Measurements from ENCODE around the gene GID4. TPM values are rescaled to one million over a fixed set of nuclear protein-coding genes. Genes with fewer than 3 reads are reported as not detected.

The GID4 gene
- polyA plus RNA-seq, 3 donors: 4.1 to 6.0 (median 4.4) TPM

DNA sequence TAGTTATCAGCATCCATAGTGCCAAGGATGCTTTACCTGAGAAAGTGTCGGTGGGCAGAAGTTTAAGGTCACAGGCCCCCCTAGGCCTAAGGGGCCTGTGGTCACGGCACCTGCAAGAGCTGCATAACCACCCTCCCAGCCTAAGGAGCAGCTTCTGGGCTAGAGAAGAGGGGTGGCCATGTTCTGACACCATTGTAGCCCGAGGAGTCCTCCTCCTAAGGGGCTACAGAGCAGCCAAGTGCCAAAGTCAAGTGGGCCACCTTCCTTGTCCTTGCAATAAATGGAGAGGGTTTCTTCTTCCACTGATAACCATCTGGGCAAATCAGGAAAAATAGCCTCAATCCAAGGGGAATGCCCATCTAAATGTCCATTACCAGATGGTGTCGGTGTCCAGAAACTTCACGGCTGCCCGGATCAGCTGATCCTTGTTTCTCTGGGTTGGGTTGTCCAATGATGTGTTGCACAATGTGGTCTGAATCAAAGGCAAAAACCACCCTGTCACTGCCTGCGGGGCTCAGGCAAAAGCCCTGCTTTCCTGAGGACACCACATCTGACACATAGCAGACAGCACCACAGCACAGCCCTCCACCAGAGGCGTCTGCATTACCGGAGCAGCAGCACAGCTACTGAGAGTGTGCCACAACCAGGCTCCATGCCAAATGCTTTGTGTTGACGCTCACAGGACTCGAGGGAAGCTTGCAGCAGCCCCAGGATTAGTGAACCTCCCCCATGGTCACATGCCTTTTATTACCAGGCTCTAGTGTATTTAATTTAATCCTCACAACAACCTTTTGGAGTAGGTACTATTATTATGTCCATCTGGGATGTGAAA lies 13.0 kb upstream of the GID4 start:
- Mint-ChIP-seq H3K4me3 (peak overlapping the region in 1 of 2 donors; percentile 35), H3K9me3 (no peaks in the 10 kb centered on the region), H3K4me1 (peaks cover 29% of the 10 kb centered on the region), H3K36me3 (peaks cover 48 to 62% of the 10 kb centered on the region in 2 donors), H3K27me3 (ENCODE audit: low read depth in 3 of 3) (peaks cover 0 to 1% (median 0%) of the 10 kb centered on the region in 3 donors), H3K27ac (peak overlapping the region; percentile 94 to 99 (median 97))
- Histone ChIP-seq H3K27me3 (ENCODE audit: control insufficient read depth in 2 of 2, insufficient read depth in 2 of 2, low read length in 2 of 2) (no peaks in the 10 kb centered on the region), H3K4me3 (replicated peaks in 1 of 3; ENCODE audit: low read depth in 2 of 3, low read length in 3 of 3) (peak overlapping the region in 1 of 3 experiments; percentile 21), H3K79me2 (ENCODE audit: insufficient read depth, low read length) (peaks cover 45% of the 10 kb centered on the region), H4K20me1 (ENCODE audit: insufficient read depth, low read length) (peaks cover 28% of the 10 kb centered on the region), H3K9ac (ENCODE audit: insufficient read depth, low read length, poor library complexity, severe bottlenecking) (peak overlapping the region; percentile 78), H3K4me1 (ENCODE audit: control insufficient read depth in 1 of 2, insufficient read depth in 2 of 2, low read length in 2 of 2) (peaks cover 25 to 30% of the 10 kb centered on the region in 2 donors), H3K4me2 (replicated peaks; ENCODE audit: extremely low read depth, low read length, poor library complexity, severe bottlenecking) (peak overlapping the region; percentile 28), H3K36me3 (replicated peaks in 1 of 2; ENCODE audit: control insufficient read depth in 1 of 2, insufficient read depth in 2 of 2, low read length in 2 of 2) (peaks cover 32 to 63% of the 10 kb centered on the region in 2 donors), H3K27ac (ENCODE audit: low read depth in 1 of 2, low read length in 2 of 2) (peak overlapping the region; percentile 96 to 99), H2AFZ (ENCODE audit: insufficient read depth, low read depth, low read length, poor library complexity, severe bottlenecking) (no peak overlapping the region), H3K9me3 (replicated peaks in 1 of 2; ENCODE audit: control insufficient read depth in 1 of 2, insufficient read depth in 1 of 2, low read length in 2 of 2) (no peaks in the 10 kb centered on the region)
- no peak for TF ChIP-seq CTCF (IDR thresholded peaks at IDR 0.05)
- DNase-seq: peak; percentile 90 to 97 (median 93)
- 27% methylated on average over 4 of the region's 11 CpGs for WGBS (ENCODE audit: insufficient coverage)
- intact Hi-C loops (cut with micrococcal nuclease): loop anchor here (5.0 to 10.0 kb wide), 2 partner anchors 34 to 211 kb away; no protein-coding TSS in a partner anchor

- peaks cover 56% of the 10 kb centered on the region for H3K79me2 ChIP-seq (ENCODE audit: insufficient read depth, low read length)
- peaks cover 35% of the 10 kb centered on the region for H3K4me1 Mint-ChIP-seq
- H3K36me3 ChIP-seq (replicated peaks in 1 of 2; ENCODE audit: control insufficient read depth in 1 of 2, insufficient read depth in 2 of 2, low read length in 2 of 2): peaks cover 24 to 52% of the 10 kb centered on the region in 2 donors
These were observed 11.9 kb upstream of the GID4 start for GRCh38 chr17:18027280-18027679.

More at GRCh38 chr17:18027280-18027679, 11.9 kb upstream of the GID4 start:
- H3K4me3 Mint-ChIP-seq: no peak overlapping the region
- Histone ChIP-seq H3K4me1 (ENCODE audit: control insufficient read depth in 1 of 2, insufficient read depth in 2 of 2, low read length in 2 of 2) (peaks cover 28 to 36% of the 10 kb centered on the region in 2 donors), H3K4me2 (replicated peaks; ENCODE audit: extremely low read depth, low read length, poor library complexity, severe bottlenecking) (no peak overlapping the region), H3K27me3 (ENCODE audit: control insufficient read depth in 2 of 2, insufficient read depth in 2 of 2, low read length in 2 of 2) (no peaks in the 10 kb centered on the region), H3K27ac (ENCODE audit: low read depth in 1 of 2, low read length in 2 of 2) (peak overlapping the region in 1 of 2 donors; percentile 99), H4K20me1 (ENCODE audit: insufficient read depth, low read length) (peaks cover 39% of the 10 kb centered on the region), H3K9ac (ENCODE audit: insufficient read depth, low read length, poor library complexity, severe bottlenecking) (no peak overlapping the region), H3K9me3 (replicated peaks in 1 of 2; ENCODE audit: control insufficient read depth in 1 of 2, insufficient read depth in 1 of 2, low read length in 2 of 2) (no peaks in the 10 kb centered on the region), H2AFZ (ENCODE audit: insufficient read depth, low read depth, low read length, poor library complexity, severe bottlenecking) (no peak overlapping the region), H3K4me3 (replicated peaks in 1 of 3; ENCODE audit: low read depth in 2 of 3, low read length in 3 of 3) (no peak overlapping the region)
- DNase-seq: no peak
- no peak for TF ChIP-seq CTCF (IDR thresholded peaks at IDR 0.05)
- H3K36me3 Mint-ChIP-seq: peaks cover 41 to 51% of the 10 kb centered on the region in 2 donors
- WGBS (ENCODE audit: insufficient coverage): 100% methylated on average over 1 of the region's 6 CpGs
- intact Hi-C loops (cut with micrococcal nuclease): loop anchor here (5.0 to 10.0 kb wide), 2 partner anchors 35 to 212 kb away; no protein-coding TSS in a partner anchor
- peaks cover 0 to 1% (median 0%) of the 10 kb centered on the region in 3 donors for H3K27me3 Mint-ChIP-seq (ENCODE audit: low read depth in 3 of 3)
- H3K9me3 Mint-ChIP-seq: no peaks in the 10 kb centered on the region
- peak overlapping the region; percentile 94 to 99 (median 97) for H3K27ac Mint-ChIP-seq
